ENCODE results near the gene MAPK8IP1. TPM values are rescaled to one million over a fixed set of nuclear protein-coding genes. Genes with fewer than 3 reads are reported as not detected.

MAPK8IP1 gene
- total RNA-seq (4.8 and 5.3 TPM in 2 replicates), polyA plus RNA-seq (4.1 and 6.8 TPM in 2 replicates), polyA minus RNA-seq (2.3 and 2.9 TPM in 2 replicates), Bru-seq, nascent RNA (percentile 23 among the genes with signal in this experiment), BruChase-seq, experiment 1, labeled RNA remaining after a 6-hour chase (percentile 43 among the genes with signal in this experiment), BruChase-seq, experiment 2, labeled RNA remaining after a 2-hour chase (percentile 32 among the genes with signal in this experiment)
- 3.2 and 3.9 TPM in 2 replicates for polyA plus RNA-seq (2011; cell fraction: cytosol; rRNA removed)
- 2.5 and 2.8 TPM in 2 replicates for polyA plus RNA-seq (2011; cell fraction: nucleus; rRNA removed)
- polyA plus RNA-seq (2012) = 3.8 and 4.9 TPM in 2 replicates
- polyA minus RNA-seq (2011; cell fraction: cytosol; rRNA and poly(A)+ RNA removed) = 1.1 TPM
- polyA minus RNA-seq (2011; cell fraction: nucleus; rRNA and poly(A)+ RNA removed) = 1.3 TPM in 2 replicates
- long read RNA-seq, partial matches to known transcripts = 1 of 2 reads
- long read RNA-seq, other reads (novel, unspliced or antisense) = 1 of 2 reads

DNA sequence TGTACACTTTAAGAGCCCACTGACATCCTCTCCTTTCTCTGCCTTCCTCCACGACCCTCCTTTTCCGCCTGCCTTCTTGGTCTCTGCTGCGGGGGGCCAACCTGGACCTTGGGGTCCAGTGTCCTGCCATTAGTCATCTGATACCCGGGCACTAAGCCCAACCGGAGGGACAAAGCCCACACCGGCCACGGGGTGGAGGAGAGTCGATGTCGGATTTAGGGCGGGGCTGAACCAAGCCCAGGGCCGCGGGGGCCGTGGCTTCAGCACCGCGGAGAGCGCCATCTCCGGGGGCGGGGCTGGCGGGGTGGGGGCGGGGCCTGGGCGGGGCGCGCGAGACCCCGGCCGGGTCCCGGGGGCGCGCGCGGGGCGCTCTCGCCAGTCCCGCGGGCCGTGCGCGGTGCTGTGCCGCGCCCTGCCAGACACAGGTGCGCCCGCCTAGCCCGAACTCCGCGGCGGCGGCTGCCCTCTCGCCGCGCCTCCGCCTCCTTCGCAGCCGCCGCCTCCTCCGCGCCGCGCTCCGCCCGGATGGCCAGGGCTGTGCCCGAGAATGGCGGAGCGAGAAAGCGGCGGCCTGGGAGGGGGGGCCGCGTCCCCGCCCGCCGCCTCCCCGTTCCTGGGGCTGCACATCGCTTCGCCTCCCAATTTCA lies at the start of gene MAPK8IP1:
Gene MAPK8IP1, plus strand, starts transcription at position 378 of the 647 bp plus-strand sequence. Its CDS starts 170 bp downstream, at position 548.
- no TSS peak for BruUV-seq (replicated peaks)
- Histone ChIP-seq H3K9me3 (replicated peaks; ENCODE audit: control insufficient read depth, insufficient read depth, low read length) (no peaks in the 10 kb centered on the region), H3K9ac (replicated peaks; ENCODE audit: extremely low read depth, insufficient read depth, low read length) (no peak within 1 kb of the TSS), H3K36me3 (ENCODE audit: control insufficient read depth in 2 of 2, extremely low read depth in 1 of 2, insufficient read depth in 2 of 2, low read length in 2 of 2) (no peaks in the 10 kb centered on the region), H3K9me1 (replicated peaks; ENCODE audit: control insufficient read depth, extremely low read depth, insufficient read depth, low read length) (no peaks in the 10 kb centered on the region), H3K4me1 (ENCODE audit: control insufficient read depth, extremely low read depth, insufficient read depth, low read length) (no peaks in the 10 kb centered on the region), H3K27ac (ENCODE audit: insufficient read depth, low read depth, low read length) (no peak within 1 kb of the TSS), H3K27me3 (ENCODE audit: control insufficient read depth in 2 of 2, insufficient read depth in 2 of 2, low read length in 2 of 2) (peaks cover 2 to 5% of the 10 kb centered on the region in 2 experiments), H3K79me2 (ENCODE audit: control insufficient read depth, insufficient read depth, low read length) (no peaks in the 10 kb centered on the region), H2AFZ (ENCODE audit: low read depth, low read length) (peak within 1 kb of the TSS; percentile 25), H3K4me2 (ENCODE audit: insufficient read depth, low read length) (peak within 1 kb of the TSS; percentile 28), H4K20me1 (replicated peaks; ENCODE audit: control insufficient read depth, extremely low read depth, insufficient read depth, low read length) (no peaks in the 10 kb centered on the region), H3K4me3 (replicated peaks in 1 of 3; ENCODE audit: insufficient read depth in 1 of 3, low read depth in 1 of 3, low read length in 3 of 3) (peak within 1 kb of the TSS in 2 of 3 experiments; percentile 22 to 30)
- ChIA-PET POLR2A (no interaction called here), CTCF (no interaction called here)
- DNase-seq (ENCODE audit: low read depth, low spot score) (peak; percentile 16), FAIRE-seq (no peak)
- TF ChIP-seq POLR2A (IDR thresholded peaks at IDR 0.05; ENCODE audit: low read depth, low read length) = no peak
- no peak for TF ChIP-seq MYC (IDR thresholded peaks at IDR 0.05; ENCODE audit: low read depth, low read length)
- TF ChIP-seq JUN (IDR thresholded peaks at IDR 0.05; ENCODE audit: borderline replicate concordance, insufficient read depth, insufficient read length, low read depth) = no peak
- TF ChIP-seq GATA2 (IDR thresholded peaks at IDR 0.05; ENCODE audit: insufficient read depth, insufficient read length, low read depth, low read length) = no peak
- TF ChIP-seq, protein P1, sequence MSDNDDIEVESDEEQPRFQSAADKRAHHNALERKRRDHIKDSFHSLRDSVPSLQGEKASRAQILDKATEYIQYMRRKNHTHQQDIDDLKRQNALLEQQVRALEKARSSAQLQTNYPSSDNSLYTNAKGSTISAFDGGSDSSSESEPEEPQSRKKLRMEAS (IDR thresholded peaks at IDR 0.05; ENCODE audit: insufficient read depth, insufficient read length) = no peak
- no peak for TF ChIP-seq FOS (IDR thresholded peaks at IDR 0.05; ENCODE audit: borderline replicate concordance, insufficient read depth, low read length)
- intact Hi-C loops (cut with micrococcal nuclease) = no loop called here
- dilution Hi-C loops (cut with MboI; ENCODE audit: extremely low pct_ligation_motif_present, low sequenced_read_pairs) = no loop called here
